ENCODE measurements around the gene CCDC88B.

Gene CCDC88B

GRCh38 chr11:64348383-64349024 lies 8.5 kb downstream of the CCDC88B start:
- no peak for DNase-seq

- no peak for DNase-seq
Observed at GRCh38 chr11:64349025-64349387, 9.0 kb downstream of the CCDC88B start.

GRCh38 chr11:64349404-64349803 lies 9.4 kb downstream of the CCDC88B start:
- DNase-seq, result no peak

- no peak for DNase-seq
Observed at GRCh38 chr11:64351136-64351631, 11.2 kb downstream of the CCDC88B start.

- no peak for DNase-seq
Observed at GRCh38 chr11:64352099-64352994, 12.3 kb downstream of the CCDC88B start.

- DNase-seq, result no peak
Observed at GRCh38 chr11:64352995-64353714, 13.2 kb downstream of the CCDC88B start.

- DNase-seq, result no peak
Observed at GRCh38 chr11:64353715-64354506, 13.9 kb downstream of the CCDC88B start.

GRCh38 chr11:64355078-64355940 lies 15.3 kb downstream of the CCDC88B start:
- peak; percentile 28 for DNase-seq

GRCh38 chr11:64356498-64357411 lies 16.8 kb downstream of the CCDC88B start:
- no peak for DNase-seq

- no peak for DNase-seq
Observed at GRCh38 chr11:64357446-64357845, 17.4 kb downstream of the CCDC88B start.

GRCh38 chr11:64357904-64358535 lies 18.0 kb downstream of the CCDC88B start:
- no peak for DNase-seq

GRCh38 chr11:64358536-64358906 lies 18.5 kb downstream of the CCDC88B start:
- no peak for DNase-seq

GRCh38 chr11:64358907-64359711 lies 19.1 kb downstream of the CCDC88B start, which contains the start of gene RPS6KA4:
TSS of gene RPS6KA4 (plus strand) at chr11:64359162. CDS start at chr11:64359236, 74 bp downstream.
- no peak for DNase-seq

GRCh38 chr11:64359712-64360445 lies 19.9 kb downstream of the CCDC88B start:
- DNase-seq, result peak; percentile 13

GRCh38 chr11:64360448-64360921 lies 20.5 kb downstream of the CCDC88B start:
- DNase-seq, result no peak

- no peak for DNase-seq
Observed at GRCh38 chr11:64361659-64362058, 21.7 kb downstream of the CCDC88B start.

GRCh38 chr11:64362339-64362738 lies 22.3 kb downstream of the CCDC88B start:
- DNase-seq, result no peak

GRCh38 chr11:64364435-64364834 lies 24.4 kb downstream of the CCDC88B start:
- no peak for DNase-seq
